ENCODE data around the gene ZSCAN31.

DNA sequence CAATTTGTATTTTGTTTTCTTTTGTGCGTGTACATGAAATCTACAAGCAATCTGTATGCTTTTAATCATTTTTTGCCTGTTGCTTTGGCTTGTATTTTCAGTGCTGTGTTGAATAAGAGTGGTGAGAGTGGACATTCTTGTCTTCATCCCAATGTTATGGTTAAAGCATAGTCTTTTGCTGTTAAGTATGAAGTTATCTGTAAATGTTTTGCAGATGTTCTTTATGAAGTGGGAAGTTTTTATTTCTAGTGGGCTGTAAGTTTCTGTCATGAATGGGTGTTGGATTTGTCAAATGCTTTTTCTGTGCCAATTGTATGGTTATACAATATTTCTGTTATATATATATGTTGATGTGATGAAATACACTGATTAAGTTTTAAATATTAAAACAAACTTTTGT is 38.0 kb upstream of the ZSCAN31 start:
- TF ChIP-seq POLR2A (IDR thresholded peaks at IDR 0.05): no peak
- TF ChIP-seq POLR2AphosphoS5 (IDR thresholded peaks at IDR 0.05): no peak

All from breast epithelium (tissue), 3 donors.